Hematopoietic multipotent progenitor cell treated with erythropoietin and hydrocortisone succinate and interleukin-3 and kit ligand, for 4 days (in vitro differentiated cells): ENCODE data around the gene CCDC69.
"Not testable (repeated sequence)": the region's sequence is repeated elsewhere in the genome, so short reads cannot be mapped to it uniquely, and the experiment has no call there.

Experiments used
- DNase-seq: peaks from one replicate; pipeline ENCODE4 v3.0.0-alpha.2; 2015

The CCDC69 gene

DNA sequence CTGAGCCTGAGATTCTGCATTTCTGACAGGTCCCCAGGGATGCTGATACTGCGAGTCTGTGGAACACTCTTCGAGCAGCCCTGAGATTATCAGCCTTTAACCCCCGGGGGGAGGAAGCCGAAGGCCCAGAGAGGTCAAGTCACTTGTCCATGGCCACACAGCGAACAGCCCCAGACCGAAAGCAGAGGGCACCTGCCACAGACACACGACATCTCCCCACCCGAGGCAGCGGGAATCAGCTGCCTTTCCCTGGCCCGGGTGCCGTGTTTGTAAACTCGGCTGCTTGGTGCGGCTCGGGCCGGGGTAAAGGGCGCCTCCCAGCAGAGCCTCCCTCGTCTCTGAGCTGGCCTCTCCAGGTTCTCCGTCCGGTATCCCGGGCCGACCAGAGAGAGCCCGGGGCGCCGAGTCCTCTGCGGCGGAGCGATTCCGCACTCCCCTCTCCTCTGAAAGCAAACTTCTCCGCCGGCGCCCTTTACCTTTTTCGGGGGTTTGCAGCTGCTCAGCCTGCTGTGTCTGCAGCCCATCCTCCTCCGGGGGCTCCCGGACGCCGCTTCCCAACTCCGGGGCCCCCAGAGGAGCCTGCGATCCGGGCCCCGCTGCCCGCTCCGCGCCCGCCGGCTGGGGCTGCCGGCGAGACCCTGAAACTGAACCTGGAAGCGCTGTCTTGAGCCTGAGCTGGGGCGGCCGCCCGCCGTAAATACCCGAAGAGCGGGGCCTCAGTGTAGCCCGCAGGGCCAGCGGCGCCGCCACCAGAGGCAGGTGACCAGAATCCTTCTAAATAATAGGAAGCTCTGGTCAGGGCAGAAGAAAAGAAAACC, at the start of gene CCDC69:
Gene CCDC69, minus strand, starts transcription at position 646 of the 818 bp plus-strand sequence. Its CDS starts 122 bp downstream, at position 524.
- peak; percentile 87 for DNase-seq

- no peak for DNase-seq
These were observed 47.4 kb upstream of the CCDC69 start for GRCh38 chr5:151271336-151271735.

- no peak for DNase-seq
These were observed 46.7 kb upstream of the CCDC69 start for GRCh38 chr5:151270599-151270998.

- no peak for DNase-seq
These were observed 43.8 kb upstream of the CCDC69 start for GRCh38 chr5:151267491-151268260.

GRCh38 chr5:151264113-151264512, 40.2 kb upstream of the CCDC69 start:
- no peak for DNase-seq

DNA sequence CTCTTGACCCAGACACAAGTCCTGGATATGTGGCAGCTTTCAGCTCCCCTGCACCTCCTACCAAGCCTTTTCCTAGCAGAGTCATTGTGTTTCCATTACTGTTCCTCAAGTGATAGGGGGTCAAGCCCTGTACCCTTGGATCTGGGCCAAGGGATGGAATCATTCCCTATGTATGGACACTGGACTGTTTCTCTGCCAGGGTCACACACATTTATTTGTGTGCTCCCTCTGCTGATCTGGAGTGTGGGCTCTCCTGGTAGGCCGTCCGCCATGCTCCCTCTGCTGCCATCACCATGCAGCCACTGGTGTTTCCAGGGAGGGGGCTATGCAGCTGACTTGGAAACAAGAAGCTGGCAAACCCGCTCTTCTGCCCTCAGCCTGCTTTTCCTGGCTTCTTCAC, 38.6 kb upstream of the CCDC69 start:
- DNase-seq = no peak

DNA sequence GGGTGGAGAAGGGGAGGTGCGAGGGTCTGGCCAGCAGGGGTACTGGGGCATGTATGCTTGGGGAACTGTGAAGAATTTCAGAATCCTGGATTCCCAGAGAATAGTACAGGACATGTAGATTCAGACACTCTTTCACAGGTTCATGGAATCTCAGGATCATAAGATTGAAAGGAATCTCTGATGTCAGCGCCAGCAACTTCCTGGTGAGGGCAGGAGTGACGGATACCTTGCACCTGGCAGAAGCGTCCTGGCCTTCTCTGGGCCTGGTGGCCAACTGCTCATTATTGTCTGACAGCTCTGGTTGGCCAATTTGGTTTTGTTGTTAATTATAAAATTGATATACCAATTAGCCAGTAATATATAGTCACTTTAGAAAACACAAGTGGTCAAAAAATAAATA, 36.0 kb upstream of the CCDC69 start:
- DNase-seq = no peak

DNA sequence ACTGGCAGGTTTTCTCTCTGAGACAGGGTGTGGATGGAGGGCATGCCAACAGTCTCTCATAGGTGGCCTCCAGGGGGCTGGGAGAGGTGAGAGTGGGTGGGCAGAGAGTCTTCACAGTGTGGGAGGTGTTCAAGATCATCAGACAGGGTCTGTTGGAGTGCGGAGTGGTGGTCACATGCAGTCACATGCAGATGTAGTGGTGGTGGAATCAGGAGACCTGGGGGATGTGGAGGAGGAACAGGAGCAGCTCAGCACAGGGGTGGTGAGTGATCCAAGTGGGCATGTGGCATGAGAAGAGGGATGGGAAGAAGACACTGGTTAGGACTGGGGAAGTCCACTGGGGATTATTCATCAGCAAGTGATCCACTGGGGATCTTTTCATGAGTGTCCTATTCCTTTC, 34.9 kb upstream of the CCDC69 start:
- no peak for DNase-seq

GRCh38 chr5:151258201-151258611, 34.3 kb upstream of the CCDC69 start:
- peak; percentile 22 for DNase-seq

GRCh38 chr5:151257731-151258181, 33.9 kb upstream of the CCDC69 start:
- DNase-seq = no peak

DNA sequence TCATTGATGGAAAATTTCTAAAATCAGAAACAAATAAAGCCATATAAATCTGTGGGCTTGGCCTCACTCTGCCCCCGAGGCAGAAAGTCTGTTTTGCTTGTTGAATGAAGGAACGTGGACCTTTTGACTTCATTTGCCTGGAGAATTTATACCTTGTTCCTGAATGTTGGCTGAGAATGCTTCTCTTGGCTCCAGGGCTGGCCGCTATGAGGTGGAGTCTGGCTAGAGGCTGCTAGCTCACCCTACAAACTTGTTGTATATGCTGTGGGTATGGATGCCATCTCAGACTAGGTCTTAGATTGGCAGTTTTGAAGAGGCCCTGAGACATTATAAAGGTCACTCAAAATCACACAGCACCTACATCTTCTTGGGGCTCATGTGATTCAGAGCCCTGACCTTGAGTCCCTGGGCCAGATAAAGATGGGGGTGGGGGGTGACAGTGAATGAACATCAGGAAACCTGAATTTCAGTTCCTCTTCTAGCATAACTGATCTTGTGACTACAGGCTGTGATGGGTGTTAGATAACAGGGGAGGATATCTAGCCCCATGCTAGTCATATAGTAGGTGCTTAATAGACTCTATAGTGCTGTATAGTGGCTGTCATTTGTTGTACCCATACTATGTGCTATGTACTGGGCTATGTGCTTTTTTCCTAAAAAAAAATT, 31.9 kb upstream of the CCDC69 start:
- peak; percentile 82 for DNase-seq

DNA sequence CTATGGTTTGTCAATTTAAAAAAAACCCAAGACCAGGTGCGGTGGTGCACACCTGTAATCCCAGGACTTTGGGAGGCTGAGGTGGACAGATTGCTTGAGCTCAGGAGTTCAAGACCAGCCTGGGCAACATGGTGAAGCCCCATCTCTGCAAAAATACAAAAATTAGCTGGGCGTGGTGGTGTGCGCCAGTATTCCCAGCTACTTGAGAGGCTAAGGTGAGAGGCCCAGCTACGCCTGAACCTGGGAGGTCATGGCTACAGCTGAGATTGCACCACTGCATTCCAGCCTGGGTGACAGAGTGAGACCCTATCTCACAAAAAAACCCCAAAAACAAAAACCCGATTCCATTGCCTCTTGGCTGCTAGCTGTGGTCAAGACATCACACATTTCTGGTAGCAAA, 31.1 kb upstream of the CCDC69 start:
- DNase-seq = not testable (repeated sequence)

DNA sequence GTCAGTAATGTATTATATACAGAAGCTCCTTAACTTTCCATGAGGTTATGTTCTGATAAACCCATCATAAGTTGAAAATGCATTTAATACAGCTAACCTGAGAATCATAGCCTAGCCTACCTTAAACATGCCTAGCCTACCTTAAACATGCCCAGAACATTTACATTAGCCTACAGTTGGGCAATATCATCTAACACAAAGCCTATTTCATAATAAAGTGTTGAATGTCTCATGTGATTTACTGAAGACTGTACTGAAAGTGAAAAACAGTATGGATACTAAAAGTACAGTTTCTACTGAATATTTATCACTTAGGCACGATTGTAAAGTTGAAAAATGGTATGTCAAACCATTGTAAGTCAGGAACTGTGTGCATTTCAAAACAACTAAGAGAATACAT, 30.7 kb upstream of the CCDC69 start:
- DNase-seq = no peak

- DNase-seq = peak; percentile 20
These were observed 29.7 kb upstream of the CCDC69 start for GRCh38 chr5:151253605-151253950.

DNA sequence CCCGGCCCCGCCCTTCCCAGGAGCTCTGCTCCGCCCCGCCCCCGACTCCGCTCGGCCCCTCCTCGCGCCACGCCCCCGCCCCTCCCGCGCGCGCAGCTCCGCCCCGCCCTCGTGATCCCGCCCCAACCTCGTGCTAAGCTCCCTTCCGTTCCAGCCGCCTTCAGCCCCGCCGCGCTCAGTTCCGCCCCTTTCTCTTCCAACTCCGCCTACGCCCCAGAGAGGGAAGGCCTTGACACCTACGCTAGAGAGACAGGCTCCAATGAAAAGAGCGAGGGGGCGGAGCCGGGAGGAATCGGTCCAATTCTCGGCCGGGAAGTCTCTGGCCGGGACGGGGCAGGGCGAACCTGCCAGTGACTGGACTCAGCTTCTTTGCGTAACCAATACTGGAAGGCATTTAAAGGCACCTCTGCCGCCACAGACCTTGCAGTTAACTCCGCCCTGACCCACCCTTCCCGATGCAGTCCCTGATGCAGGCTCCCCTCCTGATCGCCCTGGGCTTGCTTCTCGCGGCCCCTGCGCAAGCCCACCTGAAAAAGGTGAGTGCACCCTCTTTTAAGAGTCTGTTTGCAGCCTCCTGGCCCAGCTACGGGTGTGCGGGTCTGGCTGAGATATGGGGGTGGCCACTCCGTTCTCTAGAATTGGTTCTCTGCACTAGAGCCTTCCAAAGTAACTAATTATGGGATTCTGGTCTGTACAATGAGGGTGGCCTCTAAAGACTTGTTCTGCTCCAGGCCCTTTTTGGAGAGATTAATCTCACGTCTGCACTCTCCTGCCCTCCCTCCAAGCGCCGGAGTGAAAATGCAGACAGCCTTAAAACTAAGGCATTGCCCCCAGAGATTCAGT, 29.1 kb upstream of the CCDC69 start, which contains the start of gene GM2A:
Gene GM2A, plus strand, starts transcription at position 424 of the 843 bp plus-strand sequence. Its CDS starts 32 bp downstream, at position 456.
- peak; percentile 100 for DNase-seq

GRCh38 chr5:151251621-151252020, 27.7 kb upstream of the CCDC69 start:
- DNase-seq = no peak

DNA sequence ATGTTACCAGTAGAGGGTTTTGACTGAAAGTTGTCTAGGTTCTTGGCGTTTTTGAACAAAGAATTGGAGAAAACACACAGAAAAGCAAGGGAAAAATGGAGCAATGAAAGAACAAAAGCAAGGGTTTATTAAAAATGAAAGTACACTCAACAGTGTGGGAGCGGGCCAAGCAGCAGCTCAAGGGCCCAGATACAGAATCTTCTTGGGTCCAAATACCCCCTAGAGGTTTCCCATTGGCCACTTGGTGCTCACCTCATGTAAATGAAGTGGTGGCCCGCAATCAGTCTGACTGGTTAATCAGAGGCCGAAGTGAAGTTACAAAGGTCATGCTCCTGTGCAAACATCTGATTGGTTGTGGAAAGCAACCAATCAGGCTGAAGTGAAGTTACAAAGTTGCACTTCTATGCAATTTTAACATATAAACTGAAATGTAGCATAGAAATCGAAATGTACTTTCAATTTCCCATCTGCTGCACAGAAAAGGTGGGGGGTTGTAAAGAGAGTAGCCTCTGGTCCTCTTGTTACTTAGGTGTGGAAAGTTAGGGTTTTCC, 27.2 kb upstream of the CCDC69 start:
- peak; percentile 22 for DNase-seq

DNA sequence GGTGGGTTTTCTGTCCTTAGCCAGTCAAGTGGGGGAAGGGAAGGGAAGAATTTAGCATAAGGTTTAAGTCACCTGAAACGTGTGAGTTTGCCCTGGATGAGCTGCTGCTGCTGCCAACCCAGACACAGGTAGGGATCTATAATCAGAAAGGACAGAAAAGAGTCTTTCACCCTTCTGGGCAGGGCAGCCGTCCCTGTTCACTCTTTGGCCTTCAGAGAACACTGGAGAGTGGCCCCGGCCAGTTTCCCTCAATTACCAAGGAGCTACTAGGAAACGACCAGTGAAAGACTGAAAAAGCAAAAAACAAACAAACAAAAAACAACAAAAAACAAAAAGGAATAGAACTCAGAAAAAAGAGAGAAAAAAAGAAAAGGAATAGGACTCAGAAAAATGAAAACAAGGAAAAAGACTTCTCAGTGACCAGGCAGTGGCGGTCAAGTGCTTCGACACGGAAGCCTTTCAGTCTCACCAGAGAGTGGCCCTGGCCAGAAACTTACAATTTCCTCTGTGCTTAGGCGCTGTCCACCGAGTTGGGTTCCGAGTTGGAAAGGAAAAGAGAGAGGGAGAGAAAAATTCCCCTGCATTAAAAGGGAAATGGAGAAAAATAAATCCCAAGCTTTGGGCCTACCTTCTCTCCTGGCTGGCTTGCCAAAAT, 26.6 kb upstream of the CCDC69 start:
- DNase-seq = no peak

DNA sequence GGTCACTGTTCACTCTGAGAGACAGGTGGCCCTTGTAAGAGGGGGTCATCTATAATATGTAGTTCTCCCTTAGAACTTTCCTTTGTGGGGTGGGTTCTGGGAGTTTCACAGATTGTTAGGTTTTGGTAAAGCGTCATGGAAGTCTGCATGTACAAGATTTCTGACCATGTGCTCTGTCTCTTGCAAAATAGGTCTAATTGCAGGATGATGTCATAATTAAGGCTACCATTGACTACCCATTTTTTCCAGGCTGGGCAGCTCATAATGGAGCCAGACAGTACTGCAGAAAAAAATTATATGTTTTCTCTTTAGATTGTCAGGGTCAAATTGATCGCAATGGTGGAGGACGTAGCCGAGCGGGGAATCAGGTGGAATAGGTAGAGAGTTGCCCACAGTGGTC, 25.4 kb upstream of the CCDC69 start:
- no peak for DNase-seq

- DNase-seq = no peak
These were observed 24.8 kb upstream of the CCDC69 start for GRCh38 chr5:151248651-151249050.

DNA sequence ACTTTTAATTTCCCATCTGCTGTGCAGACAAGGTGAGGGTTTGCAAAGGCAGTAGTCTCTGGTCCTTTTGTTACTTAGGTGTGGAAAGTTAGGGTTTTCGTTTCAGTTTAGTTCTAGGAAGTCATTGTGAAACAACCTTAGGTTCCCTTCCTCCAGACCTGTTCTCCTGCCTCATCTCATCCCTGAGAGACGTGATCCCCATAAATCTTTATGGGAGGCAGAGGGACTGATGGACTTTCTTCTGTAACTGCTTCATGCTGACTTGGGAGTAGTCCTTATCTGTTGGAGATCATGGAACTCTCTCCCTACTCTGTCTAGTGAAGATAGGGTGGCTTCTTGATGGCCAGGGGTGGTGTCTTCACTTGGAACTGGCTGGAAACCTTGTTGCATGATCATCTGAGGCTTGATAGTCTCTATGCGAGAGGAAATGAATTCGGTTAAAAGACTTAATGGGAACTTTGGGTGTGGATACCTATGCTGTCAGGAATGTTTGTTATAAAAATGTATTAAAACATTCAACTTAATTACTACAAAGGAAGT, 21.9 kb upstream of the CCDC69 start:
- DNase-seq = no peak
